ENCODE results near the gene SPAG16. TPM values are rescaled to one million over a fixed set of nuclear protein-coding genes. Genes with fewer than 3 reads are reported as not detected.

The SPAG16 gene
- total RNA-seq, 1 donor from 2014 or later, result 16.7 TPM

DNA sequence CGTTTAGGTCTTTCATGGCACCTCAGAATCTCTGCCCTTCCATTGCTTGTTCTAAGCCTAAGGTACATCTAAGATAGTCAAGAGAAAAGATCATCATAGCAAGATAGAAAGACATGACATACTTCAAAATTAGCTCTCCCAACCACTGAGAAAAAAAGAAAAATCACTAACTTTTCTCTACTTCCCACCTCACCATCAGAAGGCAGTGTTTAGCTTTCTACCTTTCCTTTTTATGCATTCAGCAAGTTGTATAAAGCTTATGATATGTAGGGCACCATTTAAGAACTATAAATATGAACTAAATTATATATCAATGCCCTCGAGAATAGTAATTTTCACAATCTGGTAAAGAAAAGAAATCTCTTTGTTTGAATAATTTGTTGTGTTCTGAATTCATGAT, 794.8 kb downstream of the SPAG16 start:
- H3K4me1 Mint-ChIP-seq (ENCODE audit: low read depth, unreplicated experiment), result no peaks in the 10 kb centered on the region
- no peak overlapping the region for H3K9ac ChIP-seq (ENCODE audit: low read length)
- H3K27ac ChIP-seq (ENCODE audit: low read depth, low read length), result no peak overlapping the region
- no peak overlapping the region for H3K4me3 Mint-ChIP-seq (ENCODE audit: unreplicated experiment)
- DNase-seq (ENCODE audit: low read depth) (no peak), FAIRE-seq (no peak)
- no peaks in the 10 kb centered on the region for H3K27me3 Mint-ChIP-seq (ENCODE audit: low read depth, unreplicated experiment)
- no peak for TF ChIP-seq CTCF (IDR thresholded peaks at IDR 0.05; ENCODE audit: insufficient read depth, low read depth, low read length)
- no peak for TF ChIP-seq EZH2 (IDR thresholded peaks at IDR 0.05; ENCODE audit: insufficient read depth, low read length)
- H3K9me3 Mint-ChIP-seq (ENCODE audit: unreplicated experiment), result no peaks in the 10 kb centered on the region
- H3K27ac Mint-ChIP-seq (ENCODE audit: unreplicated experiment), result no peak overlapping the region
- no peaks in the 10 kb centered on the region for H3K79me2 ChIP-seq (ENCODE audit: insufficient read depth, low read length)
- no peaks in the 10 kb centered on the region for H3K36me3 ChIP-seq (ENCODE audit: insufficient read depth, low read length)
- no peak overlapping the region for H2AFZ ChIP-seq (ENCODE audit: low read depth, low read length)
- no peaks in the 10 kb centered on the region for H3K36me3 Mint-ChIP-seq (ENCODE audit: low read depth, unreplicated experiment)
- H3K27me3 ChIP-seq (ENCODE audit: insufficient read depth, low read length), result no peaks in the 10 kb centered on the region
- H3K4me1 ChIP-seq (ENCODE audit: insufficient read depth, low read length), result no peaks in the 10 kb centered on the region
- no peak overlapping the region for H3K4me3 ChIP-seq (ENCODE audit: insufficient read depth, low read depth, low read length)
- no peak overlapping the region for H3K4me2 ChIP-seq (ENCODE audit: low read length)
- no peaks in the 10 kb centered on the region for H4K20me1 ChIP-seq (ENCODE audit: insufficient read depth, low read length)
- no peaks in the 10 kb centered on the region for H3K9me3 ChIP-seq (ENCODE audit: insufficient read depth, low read depth, low read length)

DNA sequence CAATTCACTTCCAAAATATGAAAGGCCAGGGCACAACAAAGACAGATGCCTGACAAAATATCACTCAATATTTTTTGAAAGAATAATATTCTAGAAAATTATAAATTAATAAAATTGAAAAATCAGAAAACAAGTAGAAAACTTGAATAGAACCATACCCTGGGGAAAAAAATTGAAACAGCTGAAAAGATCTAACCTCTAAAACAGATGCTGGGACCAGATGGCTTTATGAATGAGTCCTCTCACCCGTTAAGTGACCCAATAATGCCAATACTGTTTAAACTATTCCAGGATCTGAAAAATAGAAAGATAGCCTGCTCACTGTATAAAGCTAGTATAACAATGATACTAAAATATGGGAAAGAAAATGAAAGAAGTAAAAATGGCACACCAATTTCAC, 804.3 kb downstream of the SPAG16 start:
- no peaks in the 10 kb centered on the region for H4K20me1 ChIP-seq (ENCODE audit: insufficient read depth, low read length)
- H3K4me3 ChIP-seq (ENCODE audit: insufficient read depth, low read depth, low read length), result no peak overlapping the region
- H3K9me3 ChIP-seq (ENCODE audit: insufficient read depth, low read depth, low read length), result no peaks in the 10 kb centered on the region
- H2AFZ ChIP-seq (ENCODE audit: low read depth, low read length), result no peak overlapping the region
- Mint-ChIP-seq H3K27ac (ENCODE audit: unreplicated experiment) (no peak overlapping the region), H3K4me3 (ENCODE audit: unreplicated experiment) (no peak overlapping the region), H3K27me3 (ENCODE audit: low read depth, unreplicated experiment) (no peaks in the 10 kb centered on the region), H3K36me3 (ENCODE audit: low read depth, unreplicated experiment) (no peaks in the 10 kb centered on the region), H3K4me1 (ENCODE audit: low read depth, unreplicated experiment) (no peaks in the 10 kb centered on the region), H3K9me3 (ENCODE audit: unreplicated experiment) (no peaks in the 10 kb centered on the region)
- H3K79me2 ChIP-seq (ENCODE audit: insufficient read depth, low read length), result no peaks in the 10 kb centered on the region
- DNase-seq (ENCODE audit: low read depth) (no peak), FAIRE-seq (no peak)
- H3K4me2 ChIP-seq (ENCODE audit: low read length), result no peak overlapping the region
- H3K36me3 ChIP-seq (ENCODE audit: insufficient read depth, low read length), result no peaks in the 10 kb centered on the region
- H3K27ac ChIP-seq (ENCODE audit: low read depth, low read length), result no peak overlapping the region
- H3K9ac ChIP-seq (ENCODE audit: low read length), result no peak overlapping the region
- H3K27me3 ChIP-seq (ENCODE audit: insufficient read depth, low read length), result no peaks in the 10 kb centered on the region
- TF ChIP-seq CTCF (IDR thresholded peaks at IDR 0.05; ENCODE audit: insufficient read depth, low read depth, low read length) (no peak), EZH2 (IDR thresholded peaks at IDR 0.05; ENCODE audit: insufficient read depth, low read length) (no peak)
- no peaks in the 10 kb centered on the region for H3K4me1 ChIP-seq (ENCODE audit: insufficient read depth, low read length)

DNA sequence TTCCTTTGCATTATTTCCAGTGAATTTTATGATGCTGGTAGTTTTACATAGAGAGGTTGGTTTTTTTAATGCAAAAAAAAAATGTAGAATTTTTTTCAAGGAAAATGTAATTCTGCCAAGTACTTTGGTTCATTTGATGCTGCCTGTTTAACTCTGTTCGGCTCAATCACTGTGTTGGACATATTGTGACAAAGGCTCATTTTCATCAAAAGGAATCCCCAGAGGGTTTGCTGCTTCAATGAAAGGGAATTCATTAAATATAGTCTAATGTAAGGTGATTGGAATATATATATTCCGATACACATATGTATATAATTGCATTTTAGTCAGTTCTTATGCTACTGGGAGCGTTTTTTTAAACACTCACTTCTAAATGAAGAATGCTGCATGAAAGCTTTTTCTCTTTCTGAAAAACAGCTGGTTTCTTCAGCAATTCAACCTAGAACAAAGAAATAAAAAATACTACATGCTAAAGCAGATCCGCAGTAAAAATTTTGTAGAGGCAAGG, 812.0 kb downstream of the SPAG16 start:
- Histone ChIP-seq H3K79me2 (ENCODE audit: insufficient read depth, low read length) (no peaks in the 10 kb centered on the region), H3K9ac (ENCODE audit: low read length) (no peak overlapping the region), H3K36me3 (ENCODE audit: insufficient read depth, low read length) (no peaks in the 10 kb centered on the region), H3K4me2 (ENCODE audit: low read length) (no peak overlapping the region), H3K9me3 (ENCODE audit: insufficient read depth, low read depth, low read length) (no peaks in the 10 kb centered on the region), H3K27me3 (ENCODE audit: insufficient read depth, low read length) (no peaks in the 10 kb centered on the region), H3K4me1 (ENCODE audit: insufficient read depth, low read length) (no peaks in the 10 kb centered on the region), H3K27ac (ENCODE audit: low read depth, low read length) (no peak overlapping the region), H2AFZ (ENCODE audit: low read depth, low read length) (no peak overlapping the region), H3K4me3 (ENCODE audit: insufficient read depth, low read depth, low read length) (no peak overlapping the region), H4K20me1 (ENCODE audit: insufficient read depth, low read length) (no peaks in the 10 kb centered on the region)
- Mint-ChIP-seq H3K27ac (ENCODE audit: unreplicated experiment) (no peak overlapping the region), H3K9me3 (ENCODE audit: unreplicated experiment) (no peaks in the 10 kb centered on the region), H3K4me3 (ENCODE audit: unreplicated experiment) (no peak overlapping the region), H3K36me3 (ENCODE audit: low read depth, unreplicated experiment) (no peaks in the 10 kb centered on the region), H3K4me1 (ENCODE audit: low read depth, unreplicated experiment) (no peaks in the 10 kb centered on the region), H3K27me3 (ENCODE audit: low read depth, unreplicated experiment) (no peaks in the 10 kb centered on the region)
- no peak for FAIRE-seq
- TF ChIP-seq CTCF (IDR thresholded peaks at IDR 0.05; ENCODE audit: insufficient read depth, low read depth, low read length) (no peak), EZH2 (IDR thresholded peaks at IDR 0.05; ENCODE audit: insufficient read depth, low read length) (no peak)
- DNase-seq (ENCODE audit: low read depth), result no peak

All from astrocyte (in vitro differentiated cells and primary cell).